IMR-90 (cell line): ENCODE data around the gene CAPNS2. TPM values are rescaled to one million over a fixed set of nuclear protein-coding genes. Genes with fewer than 3 reads are reported as not detected.

Experiments used
- ATAC-seq: fragments of 200-7000 bp; cut with Tn5 transposase; 2 replicates; pipeline ENCODE4 v1.9.1; 2020; ENCODE audit warnings: low read depth, mild to moderate bottlenecking, moderate library complexity
- BruUV-seq: library from RNA; stranded (reverse); fragments of 400-500 nt; replicated peaks from 2 replicates; lab custom pipeline; 2021; lab: Mats Ljungman, UMichigan
- CTCF ChIA-PET: fragments of 300-600 bp; formaldehyde crosslinking; extraction: SDS; loops from one replicate; lab custom pipeline; 2021; ENCODE audit warnings: antibody characterized with exemption; lab: Yijun Ruan, JAX
- POLR2A ChIA-PET: fragments of 300-600 bp; sonication (Branson Sonifier 250); formaldehyde crosslinking; loops from one replicate; lab custom pipeline; 2022; ENCODE audit warnings: antibody characterized with exemption; ENCODE audit not compliant: unreplicated experiment; lab: Charles Lee
- DNase-seq: peaks from one replicate; pipeline ENCODE4 v3.0.0; 2013
- H2AFZ ChIP-seq: replicated peaks from 2 replicates; pipeline ENCODE3; 2013; ENCODE audit warnings: low read length, mild to moderate bottlenecking; ENCODE audit not compliant: poor library complexity
- H2AK5ac ChIP-seq: 2 replicates; pipeline ENCODE4 v1.6.1; 2013; ENCODE audit warnings: low read depth, low read length, inconsistent platforms
- H2AK9ac ChIP-seq: replicated peaks from 2 replicates; pipeline ENCODE3; 2013; ENCODE audit warnings: mild to moderate bottlenecking, low read depth, low read length, moderate library complexity; ENCODE audit not compliant: poor library complexity
- H2BK120ac ChIP-seq: 2 replicates; pipeline ENCODE4 v1.6.1; 2013; ENCODE audit warnings: low read depth, low read length, inconsistent platforms
- H2BK15ac ChIP-seq: 3 replicates; pipeline ENCODE4 v1.6.1; 2013; ENCODE audit warnings: low read depth, low read length, inconsistent platforms
- H2BK20ac ChIP-seq: 2 replicates; pipeline ENCODE4 v1.6.1; 2013; ENCODE audit warnings: low read depth, mild to moderate bottlenecking, inconsistent platforms, low read length, moderate library complexity
- H2BK5ac ChIP-seq: 2 replicates; pipeline ENCODE4 v1.6.1; 2013; ENCODE audit warnings: mild to moderate bottlenecking, low read depth, low read length, inconsistent platforms; ENCODE audit not compliant: poor library complexity, severe bottlenecking
- H3K14ac ChIP-seq: replicated peaks from 2 replicates; pipeline ENCODE4 v1.6.1; 2013; ENCODE audit warnings: low read depth, low read length, inconsistent platforms
- H3K18ac ChIP-seq: 2 replicates; pipeline ENCODE4 v1.6.1; 2013; ENCODE audit warnings: low read depth, low read length, control low read depth
- H3K23ac ChIP-seq: 2 replicates; pipeline ENCODE4 v1.6.1; 2013; ENCODE audit warnings: low read depth, low read length, inconsistent platforms
- H3K27ac ChIP-seq: 2 replicates; pipeline ENCODE4 v1.5.1; 2013; ENCODE audit warnings: mild to moderate bottlenecking, control low read depth, low read length; ENCODE audit not compliant: insufficient read depth
- H3K27me3 ChIP-seq: 2 replicates; pipeline ENCODE4 v1.6.1; 2013; ENCODE audit warnings: low read length; ENCODE audit not compliant: control insufficient read depth, insufficient read depth
- H3K36me3 ChIP-seq: 2 replicates; pipeline ENCODE4 v1.6.1; 2013; ENCODE audit warnings: low read length, mixed read lengths; ENCODE audit not compliant: control insufficient read depth, insufficient read depth
- H3K4ac ChIP-seq: 2 replicates; pipeline ENCODE4 v1.6.1; 2013; ENCODE audit warnings: low read depth, low read length, inconsistent platforms
- H3K4me1 ChIP-seq: 2 replicates; pipeline ENCODE4 v1.6.1; 2013; ENCODE audit warnings: low read length, mixed read lengths; ENCODE audit not compliant: control insufficient read depth, insufficient read depth
- H3K4me2 ChIP-seq: 2 replicates; pipeline ENCODE4 v1.6.1; 2013; ENCODE audit warnings: low read depth, mild to moderate bottlenecking, control low read depth, low read length, moderate library complexity
- H3K4me3 ChIP-seq: 2 replicates; pipeline ENCODE4 v1.5.1; 2013; ENCODE audit warnings: low read depth, mild to moderate bottlenecking, control low read depth, low read length, moderate library complexity; ENCODE audit not compliant: insufficient read depth
- H3K56ac ChIP-seq: 2 replicates; pipeline ENCODE4 v1.6.1; 2013; ENCODE audit warnings: low read length, inconsistent platforms; ENCODE audit not compliant: insufficient read depth; ENCODE audit errors: extremely low read depth
- H3K79me1 ChIP-seq, 2 experiments: 2 replicates each; pipeline ENCODE4 v1.6.1; 2013; ENCODE audit warnings: low read length in 2 of 2, inconsistent platforms in 1 of 2, low read depth in 1 of 2
- H3K9ac ChIP-seq: 2 replicates; pipeline ENCODE4 v1.6.1; 2013; ENCODE audit warnings: low read depth, low read length, control low read depth
- H3K9me1 ChIP-seq: 2 replicates; pipeline ENCODE4 v1.6.1; 2013; ENCODE audit warnings: low read length, inconsistent platforms; ENCODE audit not compliant: insufficient read depth
- H3K9me3 ChIP-seq: 2 replicates; pipeline ENCODE4 v1.6.1; 2013; ENCODE audit warnings: low read length; ENCODE audit not compliant: control insufficient read depth, insufficient read depth
- H4K20me1 ChIP-seq: 2 replicates; pipeline ENCODE4 v1.6.1; 2013; ENCODE audit warnings: low read length, inconsistent platforms; ENCODE audit not compliant: insufficient read depth
- H4K5ac ChIP-seq: 2 replicates; pipeline ENCODE4 v1.6.1; 2013; ENCODE audit warnings: mild to moderate bottlenecking, low read depth, low read length, control low read depth
- H4K8ac ChIP-seq, 2 experiments: 2 replicates each; pipeline ENCODE4 v1.6.1; 2013; ENCODE audit warnings: low read depth in 2 of 2, low read length in 2 of 2, control low read depth in 1 of 2, inconsistent platforms in 1 of 2
- H4K91ac ChIP-seq: 2 replicates; pipeline ENCODE4 v1.6.1; 2013; ENCODE audit warnings: low read depth, low read length, inconsistent platforms; ENCODE audit not compliant: insufficient read depth
- BHLHE40 ChIP-seq: fragments of 150-350 bp; IDR thresholded peaks from 2 replicates; pipeline ENCODE4 v1.6.1; 2016; ENCODE audit warnings: mild to moderate bottlenecking, low read depth, low read length
- CHD1 ChIP-seq: IDR thresholded peaks from 2 replicates; pipeline ENCODE4 v1.6.1; 2012; ENCODE audit warnings: low read depth, low read length, improper control_type of control experiment
- MAFK ChIP-seq: IDR thresholded peaks from 2 replicates; pipeline ENCODE4 v1.6.1; 2012; ENCODE audit warnings: low read depth, low read length, improper control_type of control experiment
- MAZ ChIP-seq: IDR thresholded peaks from 2 replicates; pipeline ENCODE4 v1.6.1; 2012; ENCODE audit warnings: low read depth, mild to moderate bottlenecking, low read length, improper control_type of control experiment, moderate library complexity, borderline replicate concordance
- NFE2L2 ChIP-seq: fragments of 150-350 bp; IDR thresholded peaks from 2 replicates; pipeline ENCODE4 v1.6.1; 2016; ENCODE audit warnings: low read depth, mild to moderate bottlenecking, low read length
- POLR2A ChIP-seq: IDR thresholded peaks from 2 replicates; pipeline ENCODE4 v1.6.1; 2012; ENCODE audit warnings: mild to moderate bottlenecking, low read depth, low read length
- RFX5 ChIP-seq: IDR thresholded peaks from 2 replicates; pipeline ENCODE4 v1.8.0; 2012; ENCODE audit warnings: low read depth, mild to moderate bottlenecking, low read length, moderate library complexity
- WGBS, 2 experiments: methylation state at CpG; one replicate each; pipeline versions ENCODE4 v1.1.5 to v1.1.7; 2013; ENCODE audit warnings: missing lambda C conversion rate in 2 of 2; ENCODE audit not compliant: insufficient read length in 1 of 2; ENCODE audit errors: extremely low coverage in 2 of 2; 5-methylcytosine and 5-hydroxymethylcytosine counted together
- dilution Hi-C: fragments of 300-500 bp; cut with HindIII; formaldehyde crosslinking; loops from one replicate; pipeline ENCODE4 v1.14.3; 2018; ENCODE audit warnings: low sequenced_read_pairs; ENCODE audit not compliant: unreplicated experiment
- in situ Hi-C: fragments of 300-500 bp; cut with MboI; formaldehyde crosslinking; loops from 3 replicates; pipeline ENCODE4 v1.14.3; 2019; ENCODE audit warnings: low sequenced_read_pairs, inconsistent platforms, mixed read lengths
- intact Hi-C: fragments of 100-400 bp; cut with micrococcal nuclease; formaldehyde crosslinking; loops from 2 replicates; pipeline ENCODE4 v1.10.0; 2022
- polyA plus RNA-seq, 3 experiments: library from polyadenylated mRNA; depleted of rRNA; stranded (reverse); fragments of >200 nt; gene quantifications; 2 replicates each; pipeline ENCODE4 v1.2.3, GENCODE V29; 2012; ENCODE audit warnings: low replicate concordance in 1 of 3
- total RNA-seq: library from RNA; depleted of rRNA; stranded (reverse); fragments of >200 nt; gene quantifications from 2 replicates; pipeline ENCODE4 v1.2.3, GENCODE V29; 2012

The CAPNS2 gene
- total and polyA plus RNA-seq, 2 of the 4 experiments (the other 2 are of a cell fraction) = 0.09 to 0.72 TPM

GRCh38 chr16:55569025-55569424 lies 2.5 kb downstream of the CAPNS2 start:
- Histone ChIP-seq H2BK120ac (no peak overlapping the region), H3K79me1 (no peaks in the 10 kb centered on the region), H2AK5ac (no peak overlapping the region), H3K9me1 (no peaks in the 10 kb centered on the region), H2AK9ac (no peak overlapping the region), H2AFZ (no peak overlapping the region), H4K8ac (no peak overlapping the region), H4K20me1 (no peaks in the 10 kb centered on the region), H2BK5ac (no peak overlapping the region), H4K5ac (no peak overlapping the region), H3K18ac (no peak overlapping the region), H3K36me3 (no peaks in the 10 kb centered on the region), H2BK20ac (no peak overlapping the region), H3K23ac (no peak overlapping the region), H3K27me3 (no peaks in the 10 kb centered on the region), H3K4me1 (0 out of 2 replicates have a peak, but pooled peaks cover 3% of the 10 kb centered on the region), H4K91ac (no peak overlapping the region), H3K4me3 (no peak overlapping the region), H3K56ac (no peak overlapping the region), H3K14ac (no peak overlapping the region), H3K27ac (no peak overlapping the region), H3K4ac (no peak overlapping the region), H3K9ac (no peak overlapping the region), H3K4me2 (no peak overlapping the region), H3K9me3 (no peaks in the 10 kb centered on the region), H2BK15ac (no peak overlapping the region)
- in situ Hi-C loops (no loop called here), intact Hi-C loops (no loop called here), dilution Hi-C loops (no loop called here)
- ChIA-PET CTCF (no interaction called here), POLR2A (no interaction called here)
- ATAC-seq = no peak
- WGBS, 2 experiments = no CpG with 5 or more reads among the region's 1 CpG
- BruUV-seq = no TSS peak
- TF ChIP-seq NFE2L2 = no peak
- no peak for TF ChIP-seq MAFK
- TF ChIP-seq CHD1 = no peak
- TF ChIP-seq POLR2A = no peak
- no peak for TF ChIP-seq MAZ
- no peak for TF ChIP-seq BHLHE40
- no peak for TF ChIP-seq RFX5
- DNase-seq = peak; percentile 24
